NB4 (cell line): ENCODE data around the gene SIN3B.

Experiments used
- MAX ChIP-seq: IDR thresholded peaks from 2 replicates; pipeline ENCODE4 v1.6.1; 2011; ENCODE audit warnings: low read depth, low read length
- MYC ChIP-seq: IDR thresholded peaks from 2 replicates; pipeline ENCODE4 v1.6.1; 2011; ENCODE audit warnings: low read depth, low read length
- POLR2A ChIP-seq: IDR thresholded peaks from 2 replicates; pipeline ENCODE4 v1.6.1; 2011; ENCODE audit warnings: mild to moderate bottlenecking; ENCODE audit not compliant: insufficient read length; ENCODE audit errors: extremely low read depth
- TF ChIP-seq, protein P1 (sequence below): IDR thresholded peaks from one replicate; pipeline ENCODE4 v1.5.1; 2012; ENCODE audit warnings: low read depth, low read length

GRCh38 chr19:16830679-16831078 lies 1.5 kb downstream of the SIN3B start:
- TF ChIP-seq, protein P1, sequence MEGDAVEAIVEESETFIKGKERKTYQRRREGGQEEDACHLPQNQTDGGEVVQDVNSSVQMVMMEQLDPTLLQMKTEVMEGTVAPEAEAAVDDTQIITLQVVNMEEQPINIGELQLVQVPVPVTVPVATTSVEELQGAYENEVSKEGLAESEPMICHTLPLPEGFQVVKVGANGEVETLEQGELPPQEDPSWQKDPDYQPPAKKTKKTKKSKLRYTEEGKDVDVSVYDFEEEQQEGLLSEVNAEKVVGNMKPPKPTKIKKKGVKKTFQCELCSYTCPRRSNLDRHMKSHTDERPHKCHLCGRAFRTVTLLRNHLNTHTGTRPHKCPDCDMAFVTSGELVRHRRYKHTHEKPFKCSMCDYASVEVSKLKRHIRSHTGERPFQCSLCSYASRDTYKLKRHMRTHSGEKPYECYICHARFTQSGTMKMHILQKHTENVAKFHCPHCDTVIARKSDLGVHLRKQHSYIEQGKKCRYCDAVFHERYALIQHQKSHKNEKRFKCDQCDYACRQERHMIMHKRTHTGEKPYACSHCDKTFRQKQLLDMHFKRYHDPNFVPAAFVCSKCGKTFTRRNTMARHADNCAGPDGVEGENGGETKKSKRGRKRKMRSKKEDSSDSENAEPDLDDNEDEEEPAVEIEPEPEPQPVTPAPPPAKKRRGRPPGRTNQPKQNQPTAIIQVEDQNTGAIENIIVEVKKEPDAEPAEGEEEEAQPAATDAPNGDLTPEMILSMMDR = no peak
- TF ChIP-seq POLR2A (no peak), MYC (no peak), MAX (no peak)
